Right renal pelvis (tissue), 4 donors: Measurements from ENCODE around the gene PCDHB2. TPM values are rescaled to one million over a fixed set of nuclear protein-coding genes. Genes with fewer than 3 reads are reported as not detected.
"Not testable (repeated sequence)": the region's sequence is repeated elsewhere in the genome, so short reads cannot be mapped to it uniquely, and the experiment has no call there.

ENCODE experiments used
- DNase-seq, 4 donors: peaks; one replicate each; pipeline ENCODE4 v3.0.0-alpha.2; 2013; ENCODE audit warnings: low read depth in 4 of 4, low spot score in 3 of 4, missing footprints in 1 of 4
- polyA plus RNA-seq, 4 donors: library from polyadenylated mRNA; unstranded; fragments of 120-200 nt; gene quantifications; one replicate each; pipeline ENCODE4 v1.2.1, GENCODE V29; 2013; ENCODE audit not compliant: insufficient read length in 4 of 4

The PCDHB2 gene
- polyA plus RNA-seq = 1 to 10 TPM; 3.9 to 7.7 (median 4.9) TPM

DNA sequence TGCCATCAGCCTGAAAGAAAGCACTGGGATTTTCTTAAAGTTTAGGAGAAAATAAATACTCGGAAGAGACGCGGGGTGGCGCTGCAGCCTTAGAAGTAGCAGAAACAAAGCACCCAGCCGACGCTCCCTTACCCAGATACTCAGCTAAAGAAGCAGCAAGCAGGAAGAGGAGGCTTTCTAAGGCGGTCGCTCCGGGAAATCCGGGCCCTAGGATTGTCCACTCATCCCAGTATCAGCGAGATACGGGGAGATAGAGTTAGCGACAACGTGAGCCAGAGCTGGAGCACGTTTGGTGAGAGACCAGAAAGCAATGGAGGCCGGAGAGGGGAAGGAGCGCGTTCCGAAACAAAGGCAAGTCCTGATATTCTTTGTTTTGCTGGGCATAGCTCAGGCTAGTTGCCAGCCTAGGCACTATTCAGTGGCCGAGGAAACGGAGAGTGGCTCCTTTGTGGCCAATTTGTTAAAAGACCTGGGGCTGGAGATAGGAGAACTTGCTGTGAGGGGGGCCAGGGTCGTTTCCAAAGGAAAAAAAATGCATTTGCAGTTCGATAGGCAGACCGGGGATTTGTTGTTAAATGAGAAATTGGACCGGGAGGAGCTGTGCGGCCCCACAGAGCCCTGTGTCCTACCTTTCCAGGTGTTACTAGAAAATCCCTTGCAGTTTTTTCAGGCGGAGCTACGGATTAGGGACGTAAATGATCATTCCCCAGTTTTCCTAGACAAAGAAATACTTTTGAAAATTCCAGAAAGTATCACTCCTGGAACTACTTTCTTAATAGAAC, at the start of gene PCDHB2:
Gene PCDHB2 (plus strand): TSS at position 135 of the 782 bp plus-strand sequence. CDS start 176 bp downstream, at position 311.
- no peak for DNase-seq

DNA sequence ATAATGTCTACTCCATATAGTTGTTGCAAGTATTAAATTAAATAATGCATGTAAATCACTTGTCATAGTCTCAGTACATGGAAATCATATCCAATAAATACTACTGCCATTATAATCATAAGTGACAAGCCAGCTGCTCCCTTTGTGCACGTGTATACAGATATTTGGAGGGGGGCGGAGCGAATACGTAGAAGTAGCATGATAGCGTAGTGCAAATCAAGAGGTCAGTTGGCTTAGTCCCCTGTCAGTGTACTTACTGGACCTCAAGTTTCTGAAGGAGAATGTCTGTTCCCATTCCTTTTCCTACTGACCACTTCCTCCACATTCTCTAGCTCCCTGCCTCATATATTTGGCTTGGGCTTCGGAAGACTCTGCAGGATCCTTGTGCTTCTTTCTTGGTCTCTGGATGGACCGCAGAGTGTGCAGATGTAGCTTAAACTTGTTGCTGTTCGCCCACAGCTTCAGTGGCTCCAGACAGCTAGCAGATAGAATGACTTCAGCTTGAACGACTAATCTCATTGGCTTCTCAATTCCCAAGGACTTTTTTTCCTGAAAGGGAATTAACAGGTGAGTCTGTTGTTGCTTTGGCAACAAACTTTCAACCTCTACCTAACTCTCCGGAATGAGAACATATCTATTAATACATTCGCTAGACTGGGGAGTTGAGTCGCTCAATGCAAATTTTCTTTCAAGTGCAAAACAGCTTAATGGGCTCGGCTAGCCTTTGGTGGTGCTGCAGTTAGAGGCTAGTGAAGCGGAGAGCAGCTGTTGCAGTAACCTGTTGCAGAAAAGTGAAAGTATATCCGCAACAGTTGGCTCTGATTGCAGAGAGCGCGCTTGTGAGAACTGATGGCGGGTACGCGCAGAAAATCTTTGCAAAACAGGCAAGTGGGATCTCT, 43.5 kb upstream of the PCDHB2 start, which contains the start of gene PCDHB1:
Gene PCDHB1 (plus strand): TSS at position 753 of the 899 bp plus-strand sequence. CDS start 97 bp downstream, at position 850.
- DNase-seq = peak in 1 of 4 donors; percentile 2

- peak in 1 of 4 donors; percentile 4 for DNase-seq
Observed at GRCh38 chr5:141051521-141051866, 42.9 kb upstream of the PCDHB2 start.

- DNase-seq = no peak
Observed at GRCh38 chr5:141077826-141078225, 16.6 kb upstream of the PCDHB2 start.

DNA sequence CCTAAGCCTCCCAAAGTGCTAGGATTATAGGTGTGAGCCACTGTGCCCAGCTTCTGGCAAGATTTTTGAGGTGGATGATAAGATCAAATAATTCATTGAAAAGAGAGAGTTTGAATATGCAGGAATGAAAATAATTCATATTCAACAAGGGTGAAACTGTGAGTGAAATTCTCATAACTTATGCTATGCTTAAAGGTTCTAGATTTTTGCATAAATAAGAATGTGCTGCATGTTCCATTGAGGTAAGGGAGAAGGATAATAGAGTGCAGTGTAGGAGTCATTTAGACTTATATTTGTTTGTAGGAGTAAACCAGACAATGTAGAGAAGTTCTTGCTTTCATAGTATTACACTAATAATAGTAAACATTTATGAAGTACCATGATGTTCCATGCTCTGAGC, 12.2 kb upstream of the PCDHB2 start:
- no peak for DNase-seq

DNA sequence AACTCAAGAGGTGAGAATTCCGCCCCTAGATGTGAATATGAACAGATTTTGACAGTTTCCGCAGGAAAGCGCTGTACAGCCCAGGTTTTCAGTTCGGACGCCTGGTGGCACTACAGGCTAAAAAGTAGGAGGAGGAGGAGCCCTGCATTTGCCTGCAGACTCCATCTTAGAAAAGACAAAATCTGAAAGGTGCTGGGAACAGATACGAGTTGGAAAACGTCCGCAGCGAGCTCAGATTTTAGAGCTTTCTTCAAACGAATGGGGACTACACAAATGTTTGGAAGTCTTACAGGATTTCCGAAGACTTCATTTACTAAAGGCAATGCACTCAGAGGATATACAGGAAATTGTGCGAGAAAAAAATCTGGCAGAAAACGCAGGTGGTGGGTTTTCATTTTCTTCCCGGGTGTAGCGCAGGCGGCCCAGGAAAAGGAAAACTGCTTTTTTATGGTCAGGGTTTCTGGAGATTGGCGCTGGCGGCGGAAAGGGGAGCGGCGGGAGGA, 9.9 kb upstream of the PCDHB2 start:
- peak in 1 of 4 donors; percentile 8 for DNase-seq

- no peak for DNase-seq
Observed at GRCh38 chr5:141095263-141095641, 837 bp downstream of the PCDHB2 start.

DNA sequence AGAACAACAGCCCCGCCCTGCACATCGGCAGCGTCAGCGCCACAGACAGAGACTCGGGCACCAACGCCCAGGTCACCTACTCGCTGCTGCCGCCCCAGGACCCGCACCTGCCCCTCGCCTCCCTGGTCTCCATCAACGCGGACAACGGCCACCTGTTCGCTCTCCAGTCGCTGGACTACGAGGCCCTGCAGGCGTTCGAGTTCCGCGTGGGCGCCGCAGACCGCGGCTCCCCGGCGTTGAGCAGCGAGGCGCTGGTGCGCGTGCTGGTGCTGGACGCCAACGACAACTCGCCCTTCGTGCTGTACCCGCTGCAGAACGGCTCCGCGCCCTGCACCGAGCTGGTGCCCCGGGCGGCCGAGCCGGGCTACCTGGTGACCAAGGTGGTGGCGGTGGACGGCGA, 1.8 kb downstream of the PCDHB2 start:
- DNase-seq = not testable (repeated sequence)

DNA sequence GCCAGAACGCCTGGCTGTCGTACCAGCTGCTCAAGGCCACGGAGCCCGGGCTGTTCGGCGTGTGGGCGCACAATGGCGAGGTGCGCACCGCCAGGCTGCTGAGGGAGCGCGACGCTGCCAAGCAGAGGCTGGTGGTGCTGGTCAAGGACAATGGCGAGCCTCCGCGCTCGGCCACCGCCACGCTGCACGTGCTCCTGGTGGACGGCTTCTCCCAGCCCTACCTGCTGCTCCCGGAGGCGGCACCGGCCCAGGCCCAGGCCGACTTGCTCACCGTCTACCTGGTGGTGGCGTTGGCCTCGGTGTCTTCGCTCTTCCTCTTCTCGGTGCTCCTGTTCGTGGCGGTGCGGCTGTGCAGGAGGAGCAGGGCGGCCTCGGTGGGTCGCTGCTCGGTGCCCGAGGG, 2.2 kb downstream of the PCDHB2 start:
- not testable (repeated sequence) for DNase-seq

- DNase-seq = no peak
Observed at GRCh38 chr5:141100243-141100805, 5.9 kb downstream of the PCDHB2 start, which contains the start of gene PCDHB3. Gene PCDHB3 (plus strand): TSS chr5:141100473. CDS start chr5:141100650, 177 bp downstream.

- no peak for DNase-seq
Observed at GRCh38 chr5:141101059-141101458, 6.6 kb downstream of the PCDHB2 start.

- not testable (repeated sequence) for DNase-seq
Observed at GRCh38 chr5:141102070-141102469, 7.7 kb downstream of the PCDHB2 start.

GRCh38 chr5:141102471-141102870, 8.1 kb downstream of the PCDHB2 start:
- DNase-seq = not testable (repeated sequence)

DNA sequence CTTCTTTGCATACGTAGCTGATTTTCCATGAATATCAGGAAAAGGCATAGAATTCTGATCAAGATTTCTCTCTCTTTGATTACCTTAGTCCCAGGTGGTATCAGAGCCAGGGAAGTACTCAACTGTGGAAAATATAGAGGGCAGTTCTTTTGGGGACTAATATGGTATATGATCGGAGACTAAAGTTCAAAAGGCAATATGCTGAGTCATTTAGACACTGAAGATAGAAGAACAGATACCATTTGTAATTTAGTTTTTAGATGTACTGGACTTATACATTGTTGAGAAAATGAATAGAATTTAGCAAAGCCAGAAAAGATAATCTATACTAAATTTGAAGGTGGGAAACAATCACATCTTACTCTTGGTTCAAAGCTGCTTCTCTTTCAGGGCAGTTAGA, 10.9 kb downstream of the PCDHB2 start:
- no peak for DNase-seq

- DNase-seq = no peak
Observed at GRCh38 chr5:141119250-141119649, 24.8 kb downstream of the PCDHB2 start.

DNA sequence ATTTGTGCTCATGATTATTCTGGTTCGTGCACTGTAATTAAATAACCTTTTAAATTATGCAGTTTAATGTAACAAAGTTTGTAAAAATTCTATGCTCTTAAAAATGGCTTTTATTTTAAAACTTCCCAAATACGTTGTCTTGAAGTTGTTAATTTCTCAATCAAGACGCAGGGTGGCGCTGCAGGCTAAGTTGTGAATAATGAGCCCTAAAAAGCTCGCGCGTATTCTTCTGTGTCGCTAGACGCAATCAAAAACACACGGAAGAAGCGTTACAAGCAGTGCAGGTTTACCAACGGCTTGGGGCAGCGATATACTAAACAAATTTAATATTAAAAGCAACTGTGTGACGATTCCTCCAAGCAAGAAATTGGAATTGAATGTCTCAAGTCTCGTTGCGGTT, 27.1 kb downstream of the PCDHB2 start, which contains the start of gene PCDHB4:
Gene PCDHB4 (plus strand): TSS at position 256 of the 400 bp plus-strand sequence. CDS start 181 bp downstream, outside the sequence.
- DNase-seq = no peak

DNA sequence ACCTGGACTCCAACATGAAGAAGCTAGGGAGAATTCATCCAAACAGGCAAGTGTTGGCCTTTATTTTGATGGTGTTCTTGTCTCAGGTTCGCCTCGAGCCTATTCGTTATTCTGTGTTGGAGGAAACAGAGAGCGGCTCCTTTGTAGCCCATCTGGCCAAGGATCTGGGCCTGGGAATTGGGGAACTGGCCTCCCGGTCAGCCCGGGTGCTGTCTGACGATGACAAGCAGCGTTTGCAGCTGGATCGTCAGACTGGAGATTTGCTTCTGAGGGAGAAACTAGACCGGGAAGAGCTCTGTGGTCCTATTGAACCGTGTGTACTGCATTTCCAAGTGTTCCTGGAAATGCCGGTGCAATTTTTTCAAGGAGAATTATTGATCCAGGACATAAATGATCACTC, 27.6 kb downstream of the PCDHB2 start:
- DNase-seq = no peak

DNA sequence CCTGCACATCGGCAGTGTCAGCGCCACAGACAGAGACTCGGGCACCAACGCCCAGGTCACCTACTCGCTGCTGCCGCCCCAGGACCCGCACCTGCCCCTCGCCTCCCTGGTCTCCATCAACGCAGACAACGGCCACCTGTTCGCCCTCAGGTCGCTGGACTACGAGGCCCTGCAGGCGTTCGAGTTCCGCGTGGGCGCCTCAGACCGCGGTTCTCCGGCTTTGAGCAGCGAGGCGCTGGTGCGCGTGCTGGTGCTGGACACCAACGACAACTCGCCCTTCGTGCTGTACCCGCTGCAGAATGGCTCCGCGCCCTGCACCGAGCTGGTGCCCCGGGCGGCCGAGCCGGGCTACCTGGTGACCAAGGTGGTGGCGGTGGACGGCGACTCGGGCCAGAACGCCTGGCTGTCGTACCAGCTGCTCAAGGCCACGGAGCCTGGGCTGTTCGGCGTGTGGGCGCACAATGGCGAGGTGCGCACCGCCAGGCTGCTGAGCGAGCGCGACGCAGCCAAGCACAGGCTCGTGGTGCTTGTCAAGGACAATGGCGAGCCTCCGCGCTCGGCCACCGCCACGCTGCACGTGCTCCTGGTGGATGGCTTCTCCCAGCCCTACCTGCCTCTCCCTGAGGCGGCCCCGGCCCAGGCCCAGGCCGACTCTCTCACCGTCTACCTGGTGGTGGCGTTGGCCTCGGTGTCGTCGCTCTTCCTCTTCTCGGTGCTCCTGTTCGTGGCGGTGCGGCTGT, 29.2 kb downstream of the PCDHB2 start:
- not testable (repeated sequence) for DNase-seq

- DNase-seq = no peak
Observed at GRCh38 chr5:141127305-141127704, 32.9 kb downstream of the PCDHB2 start.
